ENCODE measurements around the gene PAQR8.

PAQR8 gene

GRCh38 chr6:52415917-52416628 is 54.1 kb downstream of the PAQR8 start:
- DNase-seq: no peak
- Histone ChIP-seq H3K27ac (ENCODE audit: low read length) (no peak overlapping the region), H2AFZ (ENCODE audit: low read length) (no peak overlapping the region)

GRCh38 chr6:52416629-52417151 is 54.7 kb downstream of the PAQR8 start:
- H3K4me3 ChIP-seq (ENCODE audit: low read length): no peak overlapping the region
- H3K4me1 ChIP-seq (ENCODE audit: low read length): peaks cover 50% of the 10 kb centered on the region
- no peaks in the 10 kb centered on the region for H3K79me2 ChIP-seq (ENCODE audit: low read length)
- H2AFZ ChIP-seq (ENCODE audit: low read length): no peak overlapping the region
- DNase-seq: peak; percentile 75
- H3K4me2 ChIP-seq (ENCODE audit: low read depth, low read length): peak overlapping the region; percentile 33; the same call in 1 of the 2 replicates
- no peak overlapping the region for H3K9ac ChIP-seq (ENCODE audit: low read length)
- peaks cover 15% of the 10 kb centered on the region for H3F3A ChIP-seq (ENCODE audit: insufficient read depth, low read length)
- TF ChIP-seq CTCF (IDR thresholded peaks at IDR 0.05; ENCODE audit: low read length) (peak; percentile 82), EZH2phosphoT487 (IDR thresholded peaks at IDR 0.05; ENCODE audit: low read length) (no peak)
- no peaks in the 10 kb centered on the region for H3K36me3 ChIP-seq (replicated peaks; ENCODE audit: insufficient read depth, low read length)
- H3K27me3 ChIP-seq (replicated peaks; ENCODE audit: insufficient read depth, low read length): no peaks in the 10 kb centered on the region
- H4K20me1 ChIP-seq (ENCODE audit: insufficient read depth, low read length): no peaks in the 10 kb centered on the region
- H3K27ac ChIP-seq (ENCODE audit: low read length): no peak overlapping the region
- H3K9me2 ChIP-seq (replicated peaks; ENCODE audit: insufficient read depth, low read length): no peaks in the 10 kb centered on the region
- no peaks in the 10 kb centered on the region for H3K9me3 ChIP-seq (replicated peaks; ENCODE audit: insufficient read depth, low read length)

More at GRCh38 chr6:52415917-52416628, 54.1 kb downstream of the PAQR8 start:
- Histone ChIP-seq H3K4me1 (ENCODE audit: low read length) (peaks cover 50% of the 10 kb centered on the region), H3K79me2 (ENCODE audit: low read length) (no peaks in the 10 kb centered on the region), H3K27me3 (replicated peaks; ENCODE audit: insufficient read depth, low read length) (no peaks in the 10 kb centered on the region), H3K36me3 (replicated peaks; ENCODE audit: insufficient read depth, low read length) (no peaks in the 10 kb centered on the region), H3K9me2 (replicated peaks; ENCODE audit: insufficient read depth, low read length) (no peaks in the 10 kb centered on the region), H4K20me1 (ENCODE audit: insufficient read depth, low read length) (no peaks in the 10 kb centered on the region), H3F3A (ENCODE audit: insufficient read depth, low read length) (peaks cover 15% of the 10 kb centered on the region), H3K4me3 (ENCODE audit: low read length) (no peak overlapping the region; the same call in 1 of the 2 replicates), H3K9ac (ENCODE audit: low read length) (no peak overlapping the region), H3K9me3 (replicated peaks; ENCODE audit: insufficient read depth, low read length) (no peaks in the 10 kb centered on the region), H3K4me2 (ENCODE audit: low read depth, low read length) (peak overlapping the region; percentile 67)
- no peak for TF ChIP-seq EZH2phosphoT487 (IDR thresholded peaks at IDR 0.05; ENCODE audit: low read length)

DNA sequence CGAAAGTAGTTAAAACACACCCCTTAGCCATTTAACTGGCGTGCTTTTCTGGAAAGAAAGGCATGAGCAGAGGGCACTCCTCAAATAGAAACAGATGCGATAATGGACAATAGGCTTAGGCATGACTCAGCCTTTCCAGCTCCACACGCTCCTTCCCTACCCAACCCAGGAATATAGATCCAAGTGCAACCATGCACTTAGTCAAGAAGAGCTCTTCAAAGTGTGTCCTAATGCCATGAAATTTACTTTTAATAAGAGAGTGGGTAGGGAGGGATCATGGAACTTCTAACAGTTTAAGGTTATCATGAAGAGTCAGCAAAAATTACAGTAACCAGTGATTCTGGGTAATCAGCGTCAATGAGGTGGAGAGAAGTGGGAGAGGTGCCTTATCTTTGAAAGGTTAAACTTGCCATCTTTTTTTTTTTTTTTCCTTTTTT is 55.7 kb downstream of the PAQR8 start:
- no peaks in the 10 kb centered on the region for H3K9me2 ChIP-seq (replicated peaks; ENCODE audit: insufficient read depth, low read length)
- peaks cover 49% of the 10 kb centered on the region for H3K4me1 ChIP-seq (ENCODE audit: low read length)
- TF ChIP-seq EZH2phosphoT487 (IDR thresholded peaks at IDR 0.05; ENCODE audit: low read length) (no peak), EZH2 (optimal IDR thresholded peaks at IDR 0.05; ENCODE audit: low read depth, low read length) (no peak), CTCF (IDR thresholded peaks at IDR 0.05; ENCODE audit: low read length) (no peak)
- no peaks in the 10 kb centered on the region for H3K27me3 ChIP-seq (replicated peaks; ENCODE audit: insufficient read depth, low read length)
- DNase-seq: no peak
- no peaks in the 10 kb centered on the region for H3K79me2 ChIP-seq (ENCODE audit: low read length)
- no peaks in the 10 kb centered on the region for H3K9me3 ChIP-seq (replicated peaks; ENCODE audit: insufficient read depth, low read length)
- H2AFZ ChIP-seq (ENCODE audit: low read length): no peak overlapping the region
- H3K27ac ChIP-seq (ENCODE audit: low read length): no peak overlapping the region
- no peak overlapping the region for H3K9ac ChIP-seq (ENCODE audit: low read length)
- H3K4me3 ChIP-seq (ENCODE audit: low read length): no peak overlapping the region
- no peak overlapping the region for H3K4me2 ChIP-seq (ENCODE audit: low read depth, low read length)
- H3F3A ChIP-seq (ENCODE audit: insufficient read depth, low read length): peaks cover 15% of the 10 kb centered on the region
- no peaks in the 10 kb centered on the region for H3K36me3 ChIP-seq (replicated peaks; ENCODE audit: insufficient read depth, low read length)
- no peaks in the 10 kb centered on the region for H4K20me1 ChIP-seq (ENCODE audit: insufficient read depth, low read length)

GRCh38 chr6:52418606-52419005 is 56.7 kb downstream of the PAQR8 start:
- DNase-seq: no peak
- H3K4me1 ChIP-seq (ENCODE audit: low read length): peaks cover 40% of the 10 kb centered on the region
- H3K9me2 ChIP-seq (replicated peaks; ENCODE audit: insufficient read depth, low read length): no peaks in the 10 kb centered on the region

More at GRCh38 chr6:52418606-52419005, 56.7 kb downstream of the PAQR8 start:
- Histone ChIP-seq H3K36me3 (replicated peaks; ENCODE audit: insufficient read depth, low read length) (no peaks in the 10 kb centered on the region), H3K79me2 (ENCODE audit: low read length) (no peaks in the 10 kb centered on the region), H3K9me3 (replicated peaks; ENCODE audit: insufficient read depth, low read length) (no peaks in the 10 kb centered on the region), H3K27me3 (replicated peaks; ENCODE audit: insufficient read depth, low read length) (no peaks in the 10 kb centered on the region), H3K27ac (ENCODE audit: low read length) (no peak overlapping the region), H2AFZ (ENCODE audit: low read length) (no peak overlapping the region), H3F3A (ENCODE audit: insufficient read depth, low read length) (peaks cover 15% of the 10 kb centered on the region), H3K4me3 (ENCODE audit: low read length) (no peak overlapping the region), H3K4me2 (ENCODE audit: low read depth, low read length) (no peak overlapping the region), H3K9ac (ENCODE audit: low read length) (no peak overlapping the region), H4K20me1 (ENCODE audit: insufficient read depth, low read length) (no peaks in the 10 kb centered on the region)
- TF ChIP-seq EZH2 (optimal IDR thresholded peaks at IDR 0.05; ENCODE audit: low read depth, low read length): no peak
- TF ChIP-seq CTCF (IDR thresholded peaks at IDR 0.05; ENCODE audit: low read length): no peak
- no peak for TF ChIP-seq EZH2phosphoT487 (IDR thresholded peaks at IDR 0.05; ENCODE audit: low read length)
